ENCODE data around the gene EME2. TPM values are rescaled to one million over a fixed set of nuclear protein-coding genes. Genes with fewer than 3 reads are reported as not detected.

EME2 gene
- total and polyA plus RNA-seq, 4 donors: 1.6 to 23.7 (median 18.2) TPM

DNA sequence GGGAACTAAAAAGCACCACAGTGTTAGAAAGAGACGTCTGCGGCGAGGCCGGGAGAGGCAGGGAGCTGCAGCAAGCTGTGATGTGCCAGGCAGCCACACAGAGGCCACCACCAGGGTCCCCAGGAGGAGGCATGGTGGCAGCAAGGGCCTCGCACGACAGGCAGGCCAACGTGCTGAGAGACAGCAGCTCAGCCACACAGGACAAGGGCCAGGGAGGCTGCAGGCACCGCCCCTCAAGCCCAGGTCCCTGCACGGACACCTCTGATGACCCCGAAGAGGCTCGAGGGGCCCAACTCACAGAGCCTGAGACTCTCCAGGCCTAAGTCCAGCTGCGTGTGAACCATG is 48.3 kb downstream of the EME2 start:
- Histone ChIP-seq H3K27ac (ENCODE audit: low read depth in 1 of 2, low read length in 2 of 2) (no peak overlapping the region), H3K27me3 (ENCODE audit: control insufficient read depth in 1 of 2, insufficient read depth in 2 of 2, low read length in 1 of 2) (no peaks in the 10 kb centered on the region), H3K9me3 (ENCODE audit: control insufficient read depth, low read length) (no peaks in the 10 kb centered on the region), H3K4me3 (ENCODE audit: low read length in 2 of 2) (no peak overlapping the region), H3K4me1 (ENCODE audit: control insufficient read depth in 1 of 2, insufficient read depth in 2 of 2, low read length in 2 of 2) (no peaks in the 10 kb centered on the region), H3K36me3 (ENCODE audit: control insufficient read depth in 1 of 2, insufficient read depth in 2 of 2, low read length in 1 of 2) (peaks cover 0 to 6% of the 10 kb centered on the region in 2 donors)
- WGBS, 2 donors: 87 to 90% methylated on average over 12 of the region's 12 CpGs
- ATAC-seq (ENCODE audit: low FRiP score): no peak
- intact Hi-C loops (cut with DNase I): no loop called here
- DNase-seq: no peak

DNA sequence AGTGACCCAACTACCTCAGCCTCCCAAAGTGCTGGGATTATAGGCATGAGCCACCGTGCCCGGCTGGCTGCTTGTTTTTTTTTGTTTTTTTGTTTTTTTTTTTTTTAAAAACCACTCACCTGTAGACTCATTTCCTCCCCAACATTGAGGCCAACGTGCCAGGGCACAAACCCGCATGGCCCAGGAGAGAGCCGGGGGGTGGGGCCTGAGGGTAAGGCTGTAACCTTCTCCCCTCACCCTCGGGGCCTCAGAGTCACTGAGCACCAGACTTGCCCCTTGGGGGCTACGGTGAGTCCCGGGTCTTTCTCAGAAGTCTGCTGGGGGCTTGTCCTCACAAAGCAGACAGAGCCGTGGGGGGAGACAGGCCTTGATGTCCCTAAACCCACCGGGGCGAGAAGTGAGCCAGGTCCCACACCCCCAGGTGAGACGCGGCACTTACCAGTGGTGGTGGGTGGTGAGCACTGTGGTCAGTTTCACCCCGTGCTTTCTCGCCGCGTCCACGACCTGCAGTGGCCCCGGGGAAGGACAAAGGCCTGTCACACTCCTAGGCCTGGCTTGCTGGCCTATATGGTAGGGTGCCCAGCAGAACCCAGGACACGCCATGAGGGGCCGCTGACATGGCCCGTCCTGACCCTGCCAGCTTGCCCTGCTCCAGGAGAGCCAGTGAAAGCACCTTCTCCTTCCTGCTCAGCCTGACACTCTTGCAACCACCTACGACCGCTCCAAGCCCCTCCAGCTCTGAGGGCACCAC is 49.4 kb downstream of the EME2 start:
- intact Hi-C loops (cut with DNase I): no loop called here
- WGBS, 2 donors: 93 to 97% methylated on average over 24 of the region's 24 CpGs
- DNase-seq: peak in 1 of 2 donors; percentile 46

DNA sequence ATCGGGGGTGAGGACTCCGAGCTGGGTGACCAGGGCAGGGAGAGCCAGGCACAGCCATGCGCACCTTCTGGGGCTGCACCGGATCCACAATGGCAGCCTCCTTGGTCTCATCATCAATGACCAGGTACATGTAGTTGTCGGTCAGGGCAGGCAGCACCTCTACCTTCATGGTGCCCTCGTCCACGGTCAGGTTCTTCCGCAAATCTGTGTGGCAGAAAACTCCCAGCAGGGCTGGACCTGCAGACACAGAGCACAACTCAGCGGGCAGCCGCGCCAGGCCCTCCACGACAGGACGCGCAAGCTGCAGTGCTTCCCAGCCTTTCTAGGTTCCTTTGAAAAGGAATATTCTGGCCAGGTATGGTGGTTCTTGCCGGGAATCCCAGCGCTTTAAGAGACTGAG is 50.2 kb downstream of the EME2 start:
- intact Hi-C loops (cut with DNase I): no loop called here
- WGBS, 2 donors: 89 to 94% methylated on average over 16 of the region's 16 CpGs
- Histone ChIP-seq H3K36me3 (ENCODE audit: control insufficient read depth in 1 of 2, insufficient read depth in 2 of 2, low read length in 1 of 2) (no peaks in the 10 kb centered on the region), H3K27ac (ENCODE audit: low read depth in 1 of 2, low read length in 2 of 2) (no peak overlapping the region), H3K9me3 (ENCODE audit: control insufficient read depth, low read length) (no peaks in the 10 kb centered on the region), H3K4me3 (ENCODE audit: low read length in 2 of 2) (no peak overlapping the region), H3K4me1 (ENCODE audit: control insufficient read depth in 1 of 2, insufficient read depth in 2 of 2, low read length in 2 of 2) (no peaks in the 10 kb centered on the region), H3K27me3 (ENCODE audit: control insufficient read depth in 1 of 2, insufficient read depth in 2 of 2, low read length in 1 of 2) (no peaks in the 10 kb centered on the region)
- peak in 1 of 2 donors; percentile 63 for DNase-seq
- no peak for ATAC-seq (ENCODE audit: low FRiP score)

More for the DNA sequence above, 49.4 kb downstream of the EME2 start:
- no peaks in the 10 kb centered on the region for H3K27me3 ChIP-seq (ENCODE audit: control insufficient read depth in 1 of 2, insufficient read depth in 2 of 2, low read length in 1 of 2)
- H3K27ac ChIP-seq (ENCODE audit: low read depth in 1 of 2, low read length in 2 of 2): no peak overlapping the region
- H3K36me3 ChIP-seq (ENCODE audit: control insufficient read depth in 1 of 2, insufficient read depth in 2 of 2, low read length in 1 of 2): no peaks in the 10 kb centered on the region
- H3K4me1 ChIP-seq (ENCODE audit: control insufficient read depth in 1 of 2, insufficient read depth in 2 of 2, low read length in 2 of 2): no peaks in the 10 kb centered on the region
- ATAC-seq (ENCODE audit: low FRiP score): no peak
- no peak overlapping the region for H3K4me3 ChIP-seq (ENCODE audit: low read length in 2 of 2)
- H3K9me3 ChIP-seq (ENCODE audit: control insufficient read depth, low read length): no peaks in the 10 kb centered on the region

DNA sequence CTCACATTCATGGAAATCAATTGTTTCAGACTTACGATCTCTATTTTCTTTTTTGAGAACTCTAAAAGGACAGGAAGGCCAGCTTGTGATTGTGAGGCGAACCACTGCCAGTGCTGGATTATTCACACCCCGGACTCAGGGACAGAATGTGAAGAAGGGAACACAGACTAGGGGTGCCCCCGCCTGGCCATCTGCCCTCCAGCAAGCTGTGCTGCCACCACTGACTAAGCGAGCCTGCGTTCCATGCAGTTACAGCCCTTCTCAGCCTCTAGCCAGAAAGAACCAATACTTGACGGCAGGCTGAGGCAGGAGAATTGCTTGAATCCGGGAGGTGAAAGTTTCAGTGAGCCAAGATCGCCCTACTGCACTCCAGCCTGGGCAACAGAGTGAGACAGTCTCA is 51.2 kb downstream of the EME2 start:
- no peaks in the 10 kb centered on the region for H3K4me1 ChIP-seq (ENCODE audit: control insufficient read depth in 1 of 2, insufficient read depth in 2 of 2, low read length in 2 of 2)
- ATAC-seq (ENCODE audit: low FRiP score): no peak
- no peaks in the 10 kb centered on the region for H3K9me3 ChIP-seq (ENCODE audit: control insufficient read depth, low read length)
- H3K36me3 ChIP-seq (ENCODE audit: control insufficient read depth in 1 of 2, insufficient read depth in 2 of 2, low read length in 1 of 2): no peaks in the 10 kb centered on the region
- intact Hi-C loops (cut with DNase I): no loop called here
- no peak overlapping the region for H3K4me3 ChIP-seq (ENCODE audit: low read length in 2 of 2)
- no peak overlapping the region for H3K27ac ChIP-seq (ENCODE audit: low read depth in 1 of 2, low read length in 2 of 2)
- no peaks in the 10 kb centered on the region for H3K27me3 ChIP-seq (ENCODE audit: control insufficient read depth in 1 of 2, insufficient read depth in 2 of 2, low read length in 1 of 2)
- 64 to 67% methylated on average over 9 of the region's 9 CpGs for WGBS, 2 donors
- DNase-seq: no peak

DNA sequence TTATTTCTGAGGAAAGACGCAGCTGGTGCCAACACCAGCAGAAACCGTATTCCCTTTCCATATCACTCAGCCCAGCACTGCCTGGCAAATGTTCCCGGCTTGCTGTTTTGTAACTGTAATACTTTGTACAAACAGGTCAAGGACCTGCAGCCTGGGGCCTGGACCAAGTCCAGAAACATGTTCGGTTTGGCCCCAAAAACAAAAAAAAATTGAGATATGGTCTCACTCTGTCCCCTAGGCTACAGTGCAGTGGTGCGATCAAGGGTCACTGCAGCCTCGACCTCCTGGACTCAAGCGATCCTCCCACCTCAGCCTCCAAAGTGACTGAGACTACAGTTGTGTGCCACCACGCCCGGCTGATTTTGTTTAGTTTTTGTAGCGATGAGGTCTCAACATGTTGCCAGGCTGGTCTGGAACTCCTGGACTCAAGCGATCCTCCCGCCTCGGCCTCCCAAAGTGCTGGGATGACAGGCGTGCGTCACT is 52.8 kb downstream of the EME2 start:
- 69 to 71% methylated on average over 15 of the region's 15 CpGs for WGBS, 2 donors
- H3K4me1 ChIP-seq (ENCODE audit: control insufficient read depth in 1 of 2, insufficient read depth in 2 of 2, low read length in 2 of 2): no peaks in the 10 kb centered on the region
- ATAC-seq (ENCODE audit: low FRiP score): no peak

More for the DNA sequence above, 52.8 kb downstream of the EME2 start:
- no peak overlapping the region for H3K27ac ChIP-seq (ENCODE audit: low read depth in 1 of 2, low read length in 2 of 2)
- no peak overlapping the region for H3K4me3 ChIP-seq (ENCODE audit: low read length in 2 of 2)
- no peaks in the 10 kb centered on the region for H3K36me3 ChIP-seq (ENCODE audit: control insufficient read depth in 1 of 2, insufficient read depth in 2 of 2, low read length in 1 of 2)
- peak in 1 of 2 donors; percentile 58 for DNase-seq
- intact Hi-C loops (cut with DNase I): loop anchor here in 1 of 2 donors (5.0 kb wide), 1 partner anchor 43 kb away; the partner anchor contains the start of genes NUBP2 and SPSB3
- H3K9me3 ChIP-seq (ENCODE audit: control insufficient read depth, low read length): no peaks in the 10 kb centered on the region
- no peaks in the 10 kb centered on the region for H3K27me3 ChIP-seq (ENCODE audit: control insufficient read depth in 1 of 2, insufficient read depth in 2 of 2, low read length in 1 of 2)

Small RNAs within 50 kb of the gene (microRNA-seq; reads per million reads assigned to microRNA genes)
- gene MIR3177: 0 to 1.2 reads per million in 2 donors

Other genes starting within 250 kb of the EME2 start
- gene TMEM204, start 239.1 kb upstream of the EME2 start, total RNA-seq: 10 to 100 TPM; 38.1 to 52.1 TPM
- 10 to 100 TPM; 34.7 to 74.5 TPM for gene TMEM204, start 239.1 kb upstream of the EME2 start, polyA plus RNA-seq
- gene IFT140, start 160.7 kb upstream of the EME2 start, total RNA-seq: 10 to 100 TPM; 13.5 to 22.4 TPM
- gene IFT140, start 160.7 kb upstream of the EME2 start, polyA plus RNA-seq: 10 to 100 TPM in 1 of 2 donors, 1 to 10 TPM in 1; 4.6 to 15.2 TPM
- gene CRAMP1, start 160.4 kb upstream of the EME2 start, total RNA-seq: 10 to 100 TPM; 17.3 to 24.2 TPM
- 10 to 100 TPM in 1 of 2 donors, 1 to 10 TPM in 1; 2.3 to 11.5 TPM for gene CRAMP1, start 160.4 kb upstream of the EME2 start, polyA plus RNA-seq
- gene JPT2, start 94.5 kb upstream of the EME2 start, total RNA-seq: 10 to 100 TPM; 28.3 to 30.8 TPM
- gene JPT2, start 94.5 kb upstream of the EME2 start, polyA plus RNA-seq: 10 to 100 TPM; 14.2 to 15.7 TPM
- gene MAPK8IP3, start 66.6 kb upstream of the EME2 start, total RNA-seq: 100 to 1,000 TPM in 1 of 2 donors, 10 to 100 TPM in 1; 69.0 to 122 TPM
- gene MAPK8IP3, start 66.6 kb upstream of the EME2 start, polyA plus RNA-seq: 10 to 100 TPM; 20.8 to 99.3 TPM
- gene NME3, start 1.3 kb upstream of the EME2 start, total RNA-seq: 10 to 100 TPM; 33.0 to 62.8 TPM
- 100 to 1,000 TPM in 1 of 2 donors, 10 to 100 TPM in 1; 61.0 to 379 TPM for gene NME3, start 1.3 kb upstream of the EME2 start, polyA plus RNA-seq
- gene MRPS34, start 324 bp downstream of the EME2 start, total RNA-seq: 10 to 100 TPM; 36.5 to 40.5 TPM
- 10 to 100 TPM; 67.7 to 74.2 TPM for gene MRPS34, start 324 bp downstream of the EME2 start, polyA plus RNA-seq
- gene SPSB3, start 9.8 kb downstream of the EME2 start, total RNA-seq: 10 to 100 TPM; 33.6 to 33.7 TPM
- 100 to 1,000 TPM in 1 of 2 donors, 10 to 100 TPM in 1; 25.8 to 322 TPM for gene SPSB3, start 9.8 kb downstream of the EME2 start, polyA plus RNA-seq
- 10 to 100 TPM; 30.7 to 32.9 TPM for gene NUBP2, start 10.2 kb downstream of the EME2 start, total RNA-seq
- gene NUBP2, start 10.2 kb downstream of the EME2 start, polyA plus RNA-seq: 10 to 100 TPM; 55.3 to 92.4 TPM
- not detected for gene IGFALS, start 20.9 kb downstream of the EME2 start, total RNA-seq
- gene IGFALS, start 20.9 kb downstream of the EME2 start, polyA plus RNA-seq: under 1 TPM in 1 of 2 donors, not detected in 1; 0.84 TPM
- gene HAGH, start 54.0 kb downstream of the EME2 start, total RNA-seq: 10 to 100 TPM; 50.2 to 52.3 TPM
- gene HAGH, start 54.0 kb downstream of the EME2 start, polyA plus RNA-seq: 10 to 100 TPM; 58.9 to 79.0 TPM
- 10 to 100 TPM in 1 of 2 donors, 1 to 10 TPM in 1; 7.4 to 11.9 TPM for gene FAHD1, start 54.4 kb downstream of the EME2 start, total RNA-seq
- gene FAHD1, start 54.4 kb downstream of the EME2 start, polyA plus RNA-seq: 10 to 100 TPM; 13.1 to 42.1 TPM
- not detected for gene MEIOB, start 99.4 kb downstream of the EME2 start, total RNA-seq
- gene MEIOB, start 99.4 kb downstream of the EME2 start, polyA plus RNA-seq: not detected
- not detected for gene HS3ST6, start 145.6 kb downstream of the EME2 start, total RNA-seq
- gene HS3ST6, start 145.6 kb downstream of the EME2 start, polyA plus RNA-seq: 1 to 10 TPM in 1 of 2 donors, not detected in 1; 1.1 TPM
- gene MSRB1, start 170.4 kb downstream of the EME2 start, total RNA-seq: 10 to 100 TPM; 19.5 to 34.6 TPM
- 10 to 100 TPM; 52.7 to 56.6 TPM for gene MSRB1, start 170.4 kb downstream of the EME2 start, polyA plus RNA-seq
- gene RPL3L, start 181.9 kb downstream of the EME2 start, total RNA-seq: not detected
- not detected for gene RPL3L, start 181.9 kb downstream of the EME2 start, polyA plus RNA-seq
- gene NDUFB10, start 186.7 kb downstream of the EME2 start, total RNA-seq: 10 to 100 TPM; 80.5 to 88.1 TPM
- 100 to 1,000 TPM; 178 to 268 TPM for gene NDUFB10, start 186.7 kb downstream of the EME2 start, polyA plus RNA-seq
- gene RPS2, start 192.0 kb downstream of the EME2 start, total RNA-seq: 1,000 to 10,000 TPM; 1,132 to 1,263 TPM
- 1,000 to 10,000 TPM; 1,596 to 2,049 TPM for gene RPS2, start 192.0 kb downstream of the EME2 start, polyA plus RNA-seq
- not detected for gene RNF151, start 194.0 kb downstream of the EME2 start, total RNA-seq
- gene RNF151, start 194.0 kb downstream of the EME2 start, polyA plus RNA-seq: not detected
- 10 to 100 TPM; 16.1 to 19.8 TPM for gene TBL3, start 199.2 kb downstream of the EME2 start, total RNA-seq
- gene TBL3, start 199.2 kb downstream of the EME2 start, polyA plus RNA-seq: 10 to 100 TPM; 14.9 to 85.5 TPM
- not detected for gene NOXO1, start 208.7 kb downstream of the EME2 start, total RNA-seq
- under 1 TPM in 1 of 2 donors, not detected in 1; 0.84 TPM for gene NOXO1, start 208.7 kb downstream of the EME2 start, polyA plus RNA-seq
- gene GFER, start 211.4 kb downstream of the EME2 start, total RNA-seq: 10 to 100 TPM; 11.3 to 13.3 TPM
- gene GFER, start 211.4 kb downstream of the EME2 start, polyA plus RNA-seq: 10 to 100 TPM; 32.5 to 44.2 TPM
- gene SYNGR3, start 217.2 kb downstream of the EME2 start, total RNA-seq: under 1 TPM; 0.36 to 0.57 TPM
- under 1 TPM in 1 of 2 donors, not detected in 1; 0.26 TPM for gene SYNGR3, start 217.2 kb downstream of the EME2 start, polyA plus RNA-seq
- 10 to 100 TPM; 31.0 to 34.4 TPM for gene ZNF598, start 237.0 kb downstream of the EME2 start, total RNA-seq
- gene ZNF598, start 237.0 kb downstream of the EME2 start, polyA plus RNA-seq: 10 to 100 TPM; 12.8 to 32.9 TPM
- gene NPW, start 247.0 kb downstream of the EME2 start, total RNA-seq: 1 to 10 TPM in 1 of 2 donors, not detected in 1; 1.2 TPM
- under 1 TPM in 1 of 2 donors, not detected in 1; 0.56 TPM for gene NPW, start 247.0 kb downstream of the EME2 start, polyA plus RNA-seq